Spleen (tissue), 11 donors: ENCODE data around the gene ITM2C. TPM values are rescaled to one million over a fixed set of nuclear protein-coding genes. Genes with fewer than 3 reads are reported as not detected.

Experiments
- DNase-seq: peaks from one replicate; pipeline ENCODE4 v3.0.0-alpha.2; 2020
- H3K27ac ChIP-seq, 8 donors: fragments of 200-600 bp; sonication (generic) in 7 of 8; 1 replicate in 4 of 8; 2 replicates in 4 of 8; pipeline versions ENCODE4 v1.5.0 to v1.8.0; 2016 to 2021; ENCODE audit warnings: inconsistent platforms in 4 of 8, mild to moderate bottlenecking in 4 of 8, moderate library complexity in 1 of 8
- H3K27me3 ChIP-seq, 7 donors: fragments of 200-600 bp; sonication (generic) in 6 of 7; replicated peaks in 1 of 7; 1 replicate in 4 of 7; 2 replicates in 3 of 7; pipeline versions ENCODE4 v1.5.0 to v1.8.0; 2016 to 2021; ENCODE audit warnings: inconsistent platforms in 3 of 7, mild to moderate bottlenecking in 1 of 7
- H3K36me3 ChIP-seq, 6 donors: fragments of 200-600 bp; sonication (generic) in 5 of 6; 1 replicate in 4 of 6; 2 replicates in 2 of 6; pipeline versions ENCODE4 v1.5.0 to v1.8.0; 2016 to 2021; ENCODE audit warnings: inconsistent platforms in 2 of 6
- H3K4me1 ChIP-seq, 6 donors: fragments of 200-600 bp; sonication (generic) in 5 of 6; 1 replicate in 3 of 6; 2 replicates in 3 of 6; pipeline versions ENCODE4 v1.5.0 to v1.8.0; 2016 to 2021; ENCODE audit warnings: inconsistent platforms in 3 of 6
- H3K4me3 ChIP-seq, 8 donors: fragments of 200-600 bp; sonication (generic) in 7 of 8; 1 replicate in 4 of 8; 2 replicates in 4 of 8; pipeline versions ENCODE4 v1.5.0 to v1.8.0; 2016 to 2021; ENCODE audit warnings: inconsistent platforms in 4 of 8, mild to moderate bottlenecking in 4 of 8, moderate library complexity in 2 of 8
- H3K9me3 ChIP-seq, 8 donors: fragments of 200-600 bp; sonication (generic) in 7 of 8; 1 replicate in 4 of 8; 2 replicates in 4 of 8; pipeline versions ENCODE4 v1.5.0 to v1.8.0; 2016 to 2021; ENCODE audit warnings: inconsistent platforms in 4 of 8
- CTCF ChIP-seq, 11 experiments: fragments of 200-600 bp in 7 of 11; fragments of 450-650 bp in 4 of 11; sonication (generic) in 4 of 11; IDR thresholded peaks in 8 of 11; conservative IDR thresholded peaks in 3 of 11; 1 replicate in 7 of 11; 2 replicates in 4 of 11; pipeline versions ENCODE4 v1.4.0 to v1.8.0; 2016 to 2021; ENCODE audit warnings: antibody characterized with exemption in 11 of 11, inconsistent platforms in 4 of 11, mild to moderate bottlenecking in 1 of 11
- POLR2A ChIP-seq, 3 donors: fragments of 450-650 bp; IDR thresholded peaks; one replicate each; pipeline ENCODE4 v1.5.1; 2017; ENCODE audit warnings: antibody characterized with exemption in 3 of 3, mild to moderate bottlenecking in 1 of 3
- POLR2AphosphoS5 ChIP-seq, 3 donors: sonication (generic); formaldehyde crosslinking; IDR thresholded peaks; one replicate each; pipeline ENCODE4 v1.5.1; 2017; ENCODE audit warnings: antibody characterized with exemption in 3 of 3
- WGBS, 5 donors: extraction: QIAGEN DNeasy Blood & Tissue Kit in 3 of 5; methylation state at CpG; one replicate each; pipeline versions ENCODE4 v1.1.5 to v1.1.7; 2013 to 2018; 5-methylcytosine and 5-hydroxymethylcytosine counted together
- intact Hi-C: fragments of 100-400 bp; cut with DNase I; formaldehyde crosslinking; loops from one replicate; pipeline ENCODE4 v1.15.0; 2023; ENCODE audit warnings: low total_unique reads
- polyA plus RNA-seq, 3 donors: library from polyadenylated mRNA; stranded (reverse); fragments of 200-250 nt; gene quantifications; one replicate each; pipeline ENCODE4 v1.2.1, GENCODE V29; 2013
- total RNA-seq, 7 donors: library from RNA; depleted of rRNA in 3 of 7; stranded (reverse); fragments of >200 nt in 3 of 7; fragmentation: NEBNext Ultra II Directional in 4 of 7; extraction: Animal tissue kit (Norgen Biotek cat#: 25700) in 4 of 7; gene quantifications; one replicate each; pipeline versions ENCODE4 v1.1.0 to v1.2.1, GENCODE V29; 2016 to 2021
- donor health status: healthy with polysubstance abuse.
- donor health status: DM: no; HTN: no; CAD: no; lungs with moderate emphysema.
- donor health status: DM: no; HTN: no; CAD: no.
- donor health status: Bipolar disorder and iron deficiency.
- donor health status: healthy.
- donor health status: DM: no; HTN: no; CAD: no.
- donor health status: DM: yes; HTN: yes; CAD: no.

The ITM2C gene
- total and polyA plus RNA-seq, 10 donors: 58.5 to 150 (median 93.7) TPM

GRCh38 chr2:230828272-230828961, 36.3 kb upstream of the ITM2C start:
- H3K9me3 ChIP-seq: peaks cover 0 to 3% (median 0%) of the 10 kb centered on the region in 8 donors
- no peak overlapping the region for H3K27ac ChIP-seq
- peaks cover 0 to 66% (median 37%) of the 10 kb centered on the region in 7 donors for H3K27me3 ChIP-seq
- peak; percentile 79 for DNase-seq
- no peaks in the 10 kb centered on the region for H3K36me3 ChIP-seq
- H3K4me3 ChIP-seq: peak overlapping the region in 7 of 8 donors; percentile 16 to 69 (median 29)
- 11 to 27% (median 15%) methylated on average over 6 to 61 of the region's 61 CpGs for WGBS, 5 donors
- H3K4me1 ChIP-seq: peaks cover 6 to 25% (median 19%) of the 10 kb centered on the region in 6 donors
- no peak for TF ChIP-seq POLR2A (IDR thresholded peaks at IDR 0.05)
- TF ChIP-seq POLR2AphosphoS5 (IDR thresholded peaks at IDR 0.05): no peak
- no peak for TF ChIP-seq CTCF (IDR thresholded peaks at IDR 0.05 in 8 of 11, conservative IDR thresholded peaks at IDR 0.05 in 3 of 11)
- intact Hi-C loops: no loop called here

DNA sequence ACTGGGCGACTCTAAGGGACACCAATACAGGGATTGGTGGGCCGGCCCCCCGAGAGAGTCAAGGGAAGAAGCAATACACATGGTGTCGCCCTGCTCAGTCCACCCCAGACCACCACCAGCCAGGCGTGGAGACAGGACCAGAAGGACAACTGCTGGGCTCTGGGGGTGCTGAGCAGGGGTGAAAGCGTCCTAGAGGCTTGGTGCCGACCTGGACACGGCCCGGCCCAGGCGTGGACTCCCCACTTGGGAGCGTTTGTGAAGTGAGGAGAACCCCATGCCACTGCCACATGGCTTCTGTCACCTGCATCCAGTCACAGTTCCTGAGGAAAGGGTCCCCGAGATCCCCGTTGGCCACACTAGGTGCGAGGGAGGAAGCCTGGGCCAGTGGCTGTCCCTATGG, 35.4 kb upstream of the ITM2C start:
- Histone ChIP-seq H3K4me3 (no peak overlapping the region), H3K27ac (no peak overlapping the region), H3K36me3 (no peaks in the 10 kb centered on the region), H3K9me3 (peaks cover 0 to 3% (median 0%) of the 10 kb centered on the region in 8 donors), H3K27me3 (peaks cover 0 to 66% (median 37%) of the 10 kb centered on the region in 7 donors), H3K4me1 (peaks cover 6 to 22% (median 16%) of the 10 kb centered on the region in 6 donors)
- no peak for TF ChIP-seq POLR2A (IDR thresholded peaks at IDR 0.05)
- no peak for TF ChIP-seq CTCF (IDR thresholded peaks at IDR 0.05 in 8 of 11, conservative IDR thresholded peaks at IDR 0.05 in 3 of 11)
- no peak for TF ChIP-seq POLR2AphosphoS5 (IDR thresholded peaks at IDR 0.05)
- 94 to 97% (median 95%) methylated on average over 8 to 14 of the region's 14 CpGs for WGBS, 5 donors
- DNase-seq: no peak
- intact Hi-C loops: no loop called here

DNA sequence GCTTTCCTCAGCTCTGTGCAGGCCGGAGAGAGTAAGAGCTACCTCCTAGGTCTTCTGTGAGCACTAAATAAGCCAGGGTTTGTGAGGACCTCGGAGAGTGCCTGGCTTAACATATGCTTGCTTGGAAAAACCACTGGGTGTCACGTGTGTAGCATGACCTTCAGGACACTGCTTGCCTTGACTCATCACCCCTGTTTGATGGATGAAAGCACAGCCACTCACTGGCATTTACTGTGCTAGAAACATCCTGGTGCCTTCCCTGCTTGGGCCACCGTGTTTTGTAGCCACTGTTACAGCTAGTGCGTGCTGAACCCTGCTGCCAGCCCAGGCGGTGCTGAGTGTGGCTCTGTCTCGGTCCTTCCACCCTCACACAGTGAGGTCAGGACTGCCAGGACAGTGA, 34.8 kb upstream of the ITM2C start:
- no peak for DNase-seq
- peaks cover 0 to 15% (median 10%) of the 10 kb centered on the region in 6 donors for H3K4me1 ChIP-seq
- H3K36me3 ChIP-seq: no peaks in the 10 kb centered on the region
- intact Hi-C loops: no loop called here
- H3K27ac ChIP-seq: no peak overlapping the region
- no peak for TF ChIP-seq POLR2AphosphoS5 (IDR thresholded peaks at IDR 0.05)
- TF ChIP-seq POLR2A (IDR thresholded peaks at IDR 0.05): no peak
- no peak for TF ChIP-seq CTCF (IDR thresholded peaks at IDR 0.05 in 8 of 11, conservative IDR thresholded peaks at IDR 0.05 in 3 of 11)
- no peak overlapping the region for H3K4me3 ChIP-seq
- peaks cover 0 to 3% (median 0%) of the 10 kb centered on the region in 8 donors for H3K9me3 ChIP-seq
- WGBS, 5 donors: 86 to 92% (median 88%) methylated on average over 4 to 7 of the region's 7 CpGs
- H3K27me3 ChIP-seq: peaks cover 0 to 61% (median 37%) of the 10 kb centered on the region in 7 donors

DNA sequence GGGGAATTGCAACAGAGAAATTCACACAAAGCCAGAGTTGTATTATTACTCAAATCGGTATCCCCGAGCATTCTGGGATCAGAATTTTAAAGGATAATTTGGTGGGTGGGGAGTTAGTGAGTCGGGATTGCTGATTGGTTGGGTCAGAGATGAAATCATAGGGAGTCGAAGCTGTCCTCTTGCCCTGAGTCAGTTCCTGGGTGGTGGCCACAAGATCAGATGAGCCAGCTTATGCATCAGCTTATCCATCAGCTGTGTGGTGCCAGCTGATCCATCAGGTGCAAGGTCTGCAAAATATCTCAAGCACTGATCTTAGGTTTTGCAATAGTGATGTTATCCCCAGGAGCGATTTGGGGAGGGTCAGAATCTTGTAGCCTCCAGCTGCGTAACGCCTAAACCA, 34.3 kb upstream of the ITM2C start:
- 78 to 90% (median 85%) methylated on average over 7 of the region's 7 CpGs for WGBS, 5 donors
- no peaks in the 10 kb centered on the region for H3K36me3 ChIP-seq
- H3K4me1 ChIP-seq: peaks cover 0 to 14% (median 10%) of the 10 kb centered on the region in 6 donors
- H3K9me3 ChIP-seq: peaks cover 0 to 3% (median 0%) of the 10 kb centered on the region in 8 donors
- no peak for DNase-seq
- TF ChIP-seq POLR2AphosphoS5 (IDR thresholded peaks at IDR 0.05) (no peak), POLR2A (IDR thresholded peaks at IDR 0.05) (no peak), CTCF (IDR thresholded peaks at IDR 0.05 in 8 of 11, conservative IDR thresholded peaks at IDR 0.05 in 3 of 11) (no peak)
- no peak overlapping the region for H3K4me3 ChIP-seq
- peaks cover 0 to 56% (median 33%) of the 10 kb centered on the region in 7 donors for H3K27me3 ChIP-seq
- intact Hi-C loops: no loop called here
- H3K27ac ChIP-seq: no peak overlapping the region
